ENCODE results near the gene AFAP1. TPM values are rescaled to one million over a fixed set of nuclear protein-coding genes. Genes with fewer than 3 reads are reported as not detected.

Gene AFAP1
- total RNA-seq, 1 experiment from 2014 or later: 27.6 TPM

DNA sequence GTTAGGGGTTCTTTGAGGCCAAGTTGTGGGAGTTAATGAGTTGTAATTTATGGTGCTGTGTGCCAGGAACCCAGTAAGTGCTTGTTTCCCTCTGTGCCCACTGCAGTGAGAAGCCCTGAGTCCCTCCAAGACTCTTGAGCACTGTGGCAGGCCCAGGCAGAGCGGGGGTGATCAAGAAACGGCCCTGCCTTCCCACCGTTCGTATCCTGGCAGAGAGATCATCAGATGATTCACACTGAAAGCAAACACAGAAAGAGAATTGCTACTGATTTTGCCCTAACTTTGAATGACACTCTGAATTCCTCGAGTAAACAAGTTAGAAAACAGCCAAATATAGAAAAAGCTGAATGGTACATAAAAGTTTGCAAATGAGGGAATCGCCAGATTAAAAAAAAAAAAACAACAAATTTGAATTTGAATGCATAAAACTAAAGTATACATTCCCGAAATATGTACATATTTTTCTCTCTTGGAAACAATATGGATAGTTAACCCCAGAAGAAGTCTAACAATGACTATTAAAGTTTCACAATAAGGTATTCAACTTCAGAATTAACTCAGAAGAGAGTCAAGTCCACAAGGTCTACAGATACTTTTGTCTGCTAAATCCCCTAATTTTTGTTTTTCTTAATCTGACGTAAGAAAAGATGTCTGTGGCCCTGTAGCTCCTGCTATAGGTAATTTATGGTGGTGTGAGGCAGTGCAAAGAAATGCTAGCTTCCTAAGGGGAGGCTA, 71.8 kb downstream of the AFAP1 start:
- ChIA-PET POLR2A (no interaction called here), CTCF (no interaction called here)
- Histone ChIP-seq H3K4me1 (0 out of 2 replicates have a peak, but pooled peaks cover under 1% of the 10 kb centered on the region), H3K4me3 (ENCODE audit: low read depth, low read length) (no peak overlapping the region), H3K36me3 (ENCODE audit: control insufficient read depth, insufficient read depth, low read length) (no peaks in the 10 kb centered on the region; the same call in 1 of the 2 replicates), H3K27me3 (replicated peaks; ENCODE audit: control insufficient read depth, insufficient read depth, low read length) (no peaks in the 10 kb centered on the region), H3K9me3 (no peaks in the 10 kb centered on the region)
- Mint-ChIP-seq H3K4me1 (ENCODE audit: low read depth, unreplicated experiment) (peaks cover 6% of the 10 kb centered on the region), H3K27ac (ENCODE audit: unreplicated experiment) (no peak overlapping the region), H3K27me3 (ENCODE audit: insufficient read depth, unreplicated experiment) (no peaks in the 10 kb centered on the region), H3K9me3 (ENCODE audit: unreplicated experiment) (peaks cover 14% of the 10 kb centered on the region), H3K4me3 (ENCODE audit: unreplicated experiment) (no peak overlapping the region), H3K36me3 (ENCODE audit: insufficient read depth, unreplicated experiment) (peaks cover 23% of the 10 kb centered on the region)
- no peak for DNase-seq
- no TSS peak for BruUV-seq (replicated peaks)
- TF ChIP-seq, protein P1, sequence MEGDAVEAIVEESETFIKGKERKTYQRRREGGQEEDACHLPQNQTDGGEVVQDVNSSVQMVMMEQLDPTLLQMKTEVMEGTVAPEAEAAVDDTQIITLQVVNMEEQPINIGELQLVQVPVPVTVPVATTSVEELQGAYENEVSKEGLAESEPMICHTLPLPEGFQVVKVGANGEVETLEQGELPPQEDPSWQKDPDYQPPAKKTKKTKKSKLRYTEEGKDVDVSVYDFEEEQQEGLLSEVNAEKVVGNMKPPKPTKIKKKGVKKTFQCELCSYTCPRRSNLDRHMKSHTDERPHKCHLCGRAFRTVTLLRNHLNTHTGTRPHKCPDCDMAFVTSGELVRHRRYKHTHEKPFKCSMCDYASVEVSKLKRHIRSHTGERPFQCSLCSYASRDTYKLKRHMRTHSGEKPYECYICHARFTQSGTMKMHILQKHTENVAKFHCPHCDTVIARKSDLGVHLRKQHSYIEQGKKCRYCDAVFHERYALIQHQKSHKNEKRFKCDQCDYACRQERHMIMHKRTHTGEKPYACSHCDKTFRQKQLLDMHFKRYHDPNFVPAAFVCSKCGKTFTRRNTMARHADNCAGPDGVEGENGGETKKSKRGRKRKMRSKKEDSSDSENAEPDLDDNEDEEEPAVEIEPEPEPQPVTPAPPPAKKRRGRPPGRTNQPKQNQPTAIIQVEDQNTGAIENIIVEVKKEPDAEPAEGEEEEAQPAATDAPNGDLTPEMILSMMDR (IDR thresholded peaks at IDR 0.05; ENCODE audit: insufficient read depth in 1 of 2, low read depth in 1 of 2, low read length in 1 of 2, severe bottlenecking in 1 of 2, unreplicated experiment in 1 of 2): no peak
- intact Hi-C loops (cut with micrococcal nuclease; ENCODE audit: unreplicated experiment): no loop called here

DNA sequence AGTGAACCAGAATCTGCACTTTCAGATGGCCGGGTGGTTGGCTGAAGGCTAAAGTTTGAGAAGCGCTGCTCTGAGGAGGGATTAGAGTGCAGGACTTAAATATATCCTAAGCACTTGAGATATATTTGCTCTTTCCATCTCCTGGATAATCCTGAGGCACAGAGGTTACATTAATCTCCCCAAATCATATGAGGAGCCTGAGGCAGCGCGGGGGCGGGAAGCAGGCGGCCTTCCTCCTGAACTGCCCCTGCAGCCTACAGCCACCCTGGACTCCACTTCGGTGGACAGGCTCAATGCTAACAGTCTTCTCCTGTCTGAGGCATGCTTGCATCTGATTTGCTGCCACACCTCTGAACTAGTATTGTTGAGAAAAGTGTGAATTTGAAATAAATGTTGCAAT, 72.5 kb downstream of the AFAP1 start:
- Histone ChIP-seq H3K27me3 (replicated peaks; ENCODE audit: control insufficient read depth, insufficient read depth, low read length) (no peaks in the 10 kb centered on the region), H3K9me3 (no peaks in the 10 kb centered on the region), H3K4me3 (ENCODE audit: low read depth, low read length) (no peak overlapping the region), H3K36me3 (ENCODE audit: control insufficient read depth, insufficient read depth, low read length) (no peaks in the 10 kb centered on the region; the same call in 1 of the 2 replicates), H3K4me1 (0 out of 2 replicates have a peak, but pooled peaks cover 6% of the 10 kb centered on the region)
- intact Hi-C loops (cut with micrococcal nuclease; ENCODE audit: unreplicated experiment): no loop called here
- H3K27me3 Mint-ChIP-seq (ENCODE audit: insufficient read depth, unreplicated experiment): no peaks in the 10 kb centered on the region
- peaks cover 6% of the 10 kb centered on the region for H3K4me1 Mint-ChIP-seq (ENCODE audit: low read depth, unreplicated experiment)
- no peak overlapping the region for H3K27ac Mint-ChIP-seq (ENCODE audit: unreplicated experiment)
- TF ChIP-seq, protein P1 (IDR thresholded peaks at IDR 0.05; ENCODE audit: insufficient read depth in 1 of 2, low read depth in 1 of 2, low read length in 1 of 2, severe bottlenecking in 1 of 2, unreplicated experiment in 1 of 2): no peak
- H3K9me3 Mint-ChIP-seq (ENCODE audit: unreplicated experiment): peaks cover 14% of the 10 kb centered on the region
- no peak overlapping the region for H3K4me3 Mint-ChIP-seq (ENCODE audit: unreplicated experiment)
- DNase-seq: no peak
- no TSS peak for BruUV-seq (replicated peaks)
- peaks cover 23% of the 10 kb centered on the region for H3K36me3 Mint-ChIP-seq (ENCODE audit: insufficient read depth, unreplicated experiment)
- POLR2A ChIA-PET: no interaction called here
- CTCF ChIA-PET: no interaction called here

DNA sequence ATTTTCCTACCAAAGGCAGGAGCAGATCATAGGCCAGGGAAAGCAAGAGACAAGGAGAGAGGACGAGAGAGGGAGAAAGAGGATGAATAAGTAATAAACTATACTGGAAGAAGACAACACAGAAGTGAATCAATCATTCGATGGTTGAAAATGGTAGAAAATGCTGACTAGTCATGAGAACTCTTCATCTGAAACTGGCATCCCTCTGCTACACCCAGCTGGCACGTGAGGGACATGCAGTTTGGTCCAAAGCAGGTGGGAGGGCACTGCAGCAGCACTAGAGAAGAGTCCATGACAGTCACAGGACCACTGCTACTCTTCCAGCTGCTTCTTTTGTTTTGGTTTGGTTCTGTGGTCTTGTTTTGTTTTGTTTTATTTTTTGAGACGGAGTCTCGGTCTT, 74.1 kb downstream of the AFAP1 start:
- ChIA-PET CTCF (no interaction called here), POLR2A (no interaction called here)
- H3K4me1 ChIP-seq: peaks cover 21% of the 10 kb centered on the region
- H3K36me3 ChIP-seq (ENCODE audit: control insufficient read depth, insufficient read depth, low read length): no peaks in the 10 kb centered on the region
- Mint-ChIP-seq H3K4me1 (ENCODE audit: low read depth, unreplicated experiment) (peaks cover 20% of the 10 kb centered on the region), H3K27ac (ENCODE audit: unreplicated experiment) (no peak overlapping the region), H3K9me3 (ENCODE audit: unreplicated experiment) (peaks cover 14% of the 10 kb centered on the region), H3K4me3 (ENCODE audit: unreplicated experiment) (no peak overlapping the region), H3K27me3 (ENCODE audit: insufficient read depth, unreplicated experiment) (no peaks in the 10 kb centered on the region), H3K36me3 (ENCODE audit: insufficient read depth, unreplicated experiment) (peaks cover 38% of the 10 kb centered on the region)
- no TSS peak for BruUV-seq (replicated peaks)
- DNase-seq: no peak
- intact Hi-C loops (cut with micrococcal nuclease; ENCODE audit: unreplicated experiment): no loop called here
- no peaks in the 10 kb centered on the region for H3K27me3 ChIP-seq (replicated peaks; ENCODE audit: control insufficient read depth, insufficient read depth, low read length)
- H3K4me3 ChIP-seq (ENCODE audit: low read depth, low read length): no peak overlapping the region
- TF ChIP-seq, protein P1 (IDR thresholded peaks at IDR 0.05; ENCODE audit: insufficient read depth in 1 of 2, low read depth in 1 of 2, low read length in 1 of 2, severe bottlenecking in 1 of 2, unreplicated experiment in 1 of 2): no peak
- H3K9me3 ChIP-seq: no peaks in the 10 kb centered on the region

Measured in Caco-2 (cell line).